Stomach (tissue), 9 donors: ENCODE measurements around the gene SNX9. TPM values are rescaled to one million over a fixed set of nuclear protein-coding genes. Genes with fewer than 3 reads are reported as not detected.
"Not testable (repeated sequence)": the region's sequence is repeated elsewhere in the genome, so short reads cannot be mapped to it uniquely, and the experiment has no call there.

Experiments
- DNase-seq, 2 donors: peaks; one replicate each; pipeline versions ENCODE4 v3.0.0 to v3.0.0-alpha.2; 2013 to 2019
- H3K27ac ChIP-seq, 5 donors: fragments of 200-600 bp in 4 of 5; sonication (generic) in 4 of 5; one replicate each; pipeline ENCODE4 v1.5.1; 2013 to 2019; ENCODE audit warnings: mild to moderate bottlenecking in 1 of 5, moderate library complexity in 1 of 5
- H3K27me3 ChIP-seq, 3 donors: fragments of 200-600 bp; sonication (generic); one replicate each; pipeline ENCODE4 v1.5.1; 2017 to 2019; ENCODE audit warnings: mixed run types in 1 of 3
- H3K36me3 ChIP-seq, 4 donors: fragments of 200-600 bp; sonication (generic); 1 replicate in 3 of 4; 2 replicates in 1 of 4; pipeline ENCODE4 v1.5.1; 2016 to 2019
- H3K4me1 ChIP-seq, 4 donors: fragments of 200-600 bp; sonication (generic); one replicate each; pipeline ENCODE4 v1.5.1; 2016 to 2019
- H3K4me3 ChIP-seq, 4 donors: fragments of 200-600 bp; sonication (generic) in 3 of 4; one replicate each; pipeline ENCODE4 v1.5.1; 2016 to 2019; ENCODE audit warnings: mild to moderate bottlenecking in 1 of 4
- H3K9me3 ChIP-seq, 4 donors: fragments of 200-600 bp; sonication (generic); one replicate each; pipeline ENCODE4 v1.5.1; 2016 to 2019
- CTCF ChIP-seq, 7 experiments: fragments of 450-650 bp in 4 of 7; fragments of 200-600 bp in 3 of 7; sonication (generic) in 3 of 7; IDR thresholded peaks; one replicate each; pipeline ENCODE4 v1.5.1; 2016 to 2019; ENCODE audit warnings: antibody characterized with exemption in 7 of 7, control low read depth in 2 of 7, mild to moderate bottlenecking in 1 of 7
- EP300 ChIP-seq: sonication (generic); formaldehyde crosslinking; IDR thresholded peaks from one replicate; pipeline ENCODE4 v1.6.1; 2017; ENCODE audit warnings: antibody characterized with exemption
- POLR2A ChIP-seq, 4 donors: fragments of 450-650 bp; IDR thresholded peaks; one replicate each; pipeline ENCODE4 v1.6.1; 2016; ENCODE audit warnings: antibody characterized with exemption in 4 of 4, control low read depth in 2 of 4, mild to moderate bottlenecking in 1 of 4, moderate library complexity in 1 of 4
- POLR2AphosphoS5 ChIP-seq, 3 donors: sonication (generic); formaldehyde crosslinking; IDR thresholded peaks; one replicate each; pipeline ENCODE4 v1.6.1; 2016; ENCODE audit warnings: antibody characterized with exemption in 3 of 3
- WGBS, 5 donors: extraction: QIAGEN DNeasy Blood & Tissue Kit in 3 of 5; methylation state at CpG; one replicate each; pipeline versions ENCODE4 v1.1.5 to v1.1.7; 2013 to 2018; 5-methylcytosine and 5-hydroxymethylcytosine counted together
- intact Hi-C: fragments of 100-400 bp; cut with DNase I; formaldehyde crosslinking; loops from one replicate; pipeline ENCODE4 v1.15.1; 2023; ENCODE audit warnings: low total_unique reads
- polyA plus RNA-seq, 3 donors: library from polyadenylated mRNA; stranded (reverse); fragments of 200-250 nt; gene quantifications; one replicate each; pipeline ENCODE4 v1.2.3, GENCODE V29; 2013
- total RNA-seq, 5 donors: library from RNA; depleted of rRNA; stranded (reverse); fragments of >200 nt; gene quantifications; one replicate each; pipeline versions ENCODE4 v1.1.0 to v1.2.3, GENCODE V29; 2014 to 2016
- donor health status: healthy with polysubstance abuse.
- donor health status: Bipolar disorder and iron deficiency.
- donor health status: healthy.

SNX9 gene
- total and polyA plus RNA-seq, 8 donors: 21.4 to 58.7 (median 38.7) TPM

- Histone ChIP-seq H3K4me3 (no peak overlapping the region), H3K9me3 (peaks cover 0 to 15% (median 3%) of the 10 kb centered on the region in 4 donors), H3K27ac (no peak overlapping the region), H3K36me3 (peaks cover 19 to 48% (median 46%) of the 10 kb centered on the region in 4 donors), H3K4me1 (no peaks in the 10 kb centered on the region), H3K27me3 (no peaks in the 10 kb centered on the region)
- no peak for TF ChIP-seq EP300
- peak in 1 of 2 donors; percentile 46 for DNase-seq
- intact Hi-C loops: no loop called here
- WGBS, 5 donors: 58 to 77% (median 69%) methylated on average over 5 of the region's 5 CpGs
Observed at GRCh38 chr6:157946865-157947532, 124.0 kb downstream of the SNX9 start.

- WGBS, 5 donors: 79 to 92% (median 86%) methylated on average over 1 of the region's 1 CpG
- DNase-seq: not testable (repeated sequence)
Observed at GRCh38 chr6:157950899-157951298, 127.9 kb downstream of the SNX9 start.

GRCh38 chr6:157951828-157952227, 128.8 kb downstream of the SNX9 start:
- Histone ChIP-seq H3K27me3 (no peaks in the 10 kb centered on the region), H3K36me3 (peaks cover 0 to under 1% (median 0%) of the 10 kb centered on the region in 4 donors), H3K4me1 (peaks cover 11 to 24% (median 21%) of the 10 kb centered on the region in 4 donors), H3K27ac (no peak overlapping the region), H3K4me3 (no peak overlapping the region), H3K9me3 (peaks cover 0 to 15% (median 3%) of the 10 kb centered on the region in 4 donors)
- intact Hi-C loops: no loop called here
- WGBS, 5 donors: 59 to 76% (median 67%) methylated on average over 9 of the region's 9 CpGs
- DNase-seq: peak in 1 of 2 donors; percentile 73
- TF ChIP-seq CTCF (IDR thresholded peaks at IDR 0.05): no peak
- no peak for TF ChIP-seq POLR2AphosphoS5 (IDR thresholded peaks at IDR 0.05)
- TF ChIP-seq POLR2A (IDR thresholded peaks at IDR 0.05): no peak
- TF ChIP-seq EP300: no peak

More at GRCh38 chr6:157950899-157951298, 127.9 kb downstream of the SNX9 start:
- Histone ChIP-seq H3K9me3 (peaks cover 0 to 15% (median 3%) of the 10 kb centered on the region in 4 donors), H3K4me1 (peaks cover 11 to 24% (median 21%) of the 10 kb centered on the region in 4 donors)
- H3K4me3 ChIP-seq, H3K27ac ChIP-seq, H3K36me3 ChIP-seq, H3K27me3 ChIP-seq, intact Hi-C loops: not testable (repeated sequence)

GRCh38 chr6:157952861-157953351, 129.9 kb downstream of the SNX9 start:
- TF ChIP-seq POLR2AphosphoS5 (IDR thresholded peaks at IDR 0.05) (no peak), POLR2A (IDR thresholded peaks at IDR 0.05) (no peak), EP300 (no peak), CTCF (IDR thresholded peaks at IDR 0.05) (no peak)
- peaks cover 11 to 24% (median 21%) of the 10 kb centered on the region in 4 donors for H3K4me1 ChIP-seq
- H3K4me3 ChIP-seq: no peak overlapping the region
- DNase-seq: peak in 1 of 2 donors; percentile 31
- H3K27ac ChIP-seq: peak overlapping the region; percentile 71 to 90 (median 80)
- no peaks in the 10 kb centered on the region for H3K36me3 ChIP-seq
- intact Hi-C loops: no loop called here
- H3K9me3 ChIP-seq: peaks cover under 1 to 20% (median 5%) of the 10 kb centered on the region in 4 donors
- 66 to 82% (median 78%) methylated on average over 7 of the region's 7 CpGs for WGBS, 5 donors
- no peaks in the 10 kb centered on the region for H3K27me3 ChIP-seq

GRCh38 chr6:157953580-157954091, 130.6 kb downstream of the SNX9 start:
- Histone ChIP-seq H3K4me1 (peaks cover 11 to 24% (median 21%) of the 10 kb centered on the region in 4 donors), H3K4me3 (peak overlapping the region; percentile 17 to 30 (median 26)), H3K27me3 (no peaks in the 10 kb centered on the region), H3K9me3 (peaks cover 5 to 28% (median 13%) of the 10 kb centered on the region in 4 donors), H3K36me3 (no peaks in the 10 kb centered on the region), H3K27ac (peak overlapping the region; percentile 71 to 90 (median 83))
- TF ChIP-seq POLR2A (IDR thresholded peaks at IDR 0.05) (no peak), CTCF (IDR thresholded peaks at IDR 0.05) (no peak), POLR2AphosphoS5 (IDR thresholded peaks at IDR 0.05) (no peak), EP300 (no peak)
- 45 to 59% (median 54%) methylated on average over 6 to 7 of the region's 7 CpGs for WGBS, 5 donors
- DNase-seq: peak in 1 of 2 donors; percentile 48
- intact Hi-C loops: no loop called here
